GM13976 (cell line): ENCODE measurements around the gene ABTB2.

Experiments
- DNase-seq: peaks from one replicate; pipeline ENCODE4 v3.0.0; 2012; ENCODE audit warnings: low spot score
- CTCF ChIP-seq: IDR thresholded peaks from 2 replicates; pipeline ENCODE4 v1.5.1; 2012; ENCODE audit warnings: borderline replicate concordance, mild to moderate bottlenecking; ENCODE audit not compliant: insufficient read depth; ENCODE audit errors: extremely low read depth, missing control alignments, control extremely low read depth
- in situ Hi-C: fragments of 300-500 bp; cut with MboI; formaldehyde crosslinking; loops from one replicate; pipeline ENCODE4 v1.12.0; 2022; ENCODE audit warnings: low sequenced_read_pairs, mixed read lengths, inconsistent platforms; ENCODE audit not compliant: unreplicated experiment

The ABTB2 gene

GRCh38 chr11:34126959-34127848, 230.6 kb downstream of the ABTB2 start:
- no peak for DNase-seq
- no peak for TF ChIP-seq CTCF
- in situ Hi-C loops, result no loop called here

GRCh38 chr11:34124885-34125668, 232.7 kb downstream of the ABTB2 start:
- in situ Hi-C loops, result no loop called here
- TF ChIP-seq CTCF, result no peak
- DNase-seq, result no peak

- in situ Hi-C loops, result no loop called here
- no peak for TF ChIP-seq CTCF
- DNase-seq, result no peak
These were observed 237.2 kb downstream of the ABTB2 start for GRCh38 chr11:34120651-34121050.

- DNase-seq, result no peak
- TF ChIP-seq CTCF, result no peak
- in situ Hi-C loops, result no loop called here
These were observed 243.3 kb downstream of the ABTB2 start for GRCh38 chr11:34114471-34114870.

GRCh38 chr11:34114014-34114413, 243.8 kb downstream of the ABTB2 start:
- DNase-seq, result no peak
- TF ChIP-seq CTCF, result no peak
- in situ Hi-C loops, result no loop called here

- no peak for DNase-seq
- in situ Hi-C loops, result no loop called here
- no peak for TF ChIP-seq CTCF
These were observed 246.0 kb downstream of the ABTB2 start for GRCh38 chr11:34111722-34112270.
